T-helper 2 cell treated with Interferon-gamma antibody and Interleukin-4, amounts not matched to agents 5 μg/mL and 100 μg/mL, for 36 hours (primary cell): ENCODE measurements around the gene GYPC.
"Not testable (repeated sequence)": the region's sequence is repeated elsewhere in the genome, so short reads cannot be mapped to it uniquely, and the experiment has no call there.

Experiments
- DNase-seq: peaks from one replicate; pipeline ENCODE4 v3.0.0; 2021; ENCODE audit warnings: low spot score
- H3K27ac Mint-ChIP-seq: one replicate; pipeline ENCODE4 v1.8.0; 2021; ENCODE audit warnings: mild to moderate bottlenecking, mixed read lengths
- H3K27me3 Mint-ChIP-seq: one replicate; pipeline ENCODE4 v1.8.0; 2021; ENCODE audit warnings: low read depth, mixed read lengths
- H3K36me3 Mint-ChIP-seq: one replicate; pipeline ENCODE4 v1.8.0; 2021; ENCODE audit warnings: low read depth, mixed read lengths
- H3K4me1 Mint-ChIP-seq: one replicate; pipeline ENCODE4 v1.8.0; 2021; ENCODE audit warnings: low read depth, mixed read lengths
- H3K4me3 Mint-ChIP-seq: one replicate; pipeline ENCODE4 v1.8.0; 2022; ENCODE audit warnings: mild to moderate bottlenecking, moderate library complexity, mixed read lengths
- H3K9me3 Mint-ChIP-seq: one replicate; pipeline ENCODE4 v1.8.0; 2021; ENCODE audit warnings: mixed read lengths

GYPC gene

GRCh38 chr2:126655500-126656430 is at the start of gene GYPC:
TSS of gene GYPC (plus strand) at chr2:126656158. CDS start at chr2:126656264, 106 bp downstream.
- peak within 1 kb of the TSS; percentile 97 for H3K4me3 Mint-ChIP-seq
- H3K27me3 Mint-ChIP-seq, result no peaks in the 10 kb centered on the region
- peaks cover 33% of the 10 kb centered on the region for H3K4me1 Mint-ChIP-seq
- H3K36me3 Mint-ChIP-seq, result peaks cover 29% of the 10 kb centered on the region
- H3K27ac Mint-ChIP-seq, result peak within 1 kb of the TSS; percentile 96
- peak; percentile 58 for DNase-seq
- H3K9me3 Mint-ChIP-seq, result peaks cover 3% of the 10 kb centered on the region

GRCh38 chr2:126614524-126615227 is 41.3 kb upstream of the GYPC start:
- H3K9me3 Mint-ChIP-seq, result no peaks in the 10 kb centered on the region
- no peaks in the 10 kb centered on the region for H3K36me3 Mint-ChIP-seq
- H3K4me3 Mint-ChIP-seq, result no peak overlapping the region
- peaks cover 6% of the 10 kb centered on the region for H3K27me3 Mint-ChIP-seq
- no peak for DNase-seq
- no peaks in the 10 kb centered on the region for H3K4me1 Mint-ChIP-seq
- no peak overlapping the region for H3K27ac Mint-ChIP-seq

GRCh38 chr2:126616606-126617069 is 39.3 kb upstream of the GYPC start:
- Mint-ChIP-seq H3K9me3 (no peaks in the 10 kb centered on the region), H3K27ac (no peak overlapping the region), H3K27me3 (peaks cover 6% of the 10 kb centered on the region)

GRCh38 chr2:126620302-126620701 is 35.7 kb upstream of the GYPC start:
- no peak overlapping the region for H3K4me3 Mint-ChIP-seq
- peaks cover 3% of the 10 kb centered on the region for H3K27me3 Mint-ChIP-seq
- no peaks in the 10 kb centered on the region for H3K4me1 Mint-ChIP-seq
- DNase-seq, result no peak
- no peaks in the 10 kb centered on the region for H3K36me3 Mint-ChIP-seq
- no peak overlapping the region for H3K27ac Mint-ChIP-seq
- H3K9me3 Mint-ChIP-seq, result no peaks in the 10 kb centered on the region

More at GRCh38 chr2:126616606-126617069, 39.3 kb upstream of the GYPC start:
- Mint-ChIP-seq H3K4me1 (no peaks in the 10 kb centered on the region), H3K4me3 (no peak overlapping the region), H3K36me3 (no peaks in the 10 kb centered on the region)
- no peak for DNase-seq

GRCh38 chr2:126623000-126623399 is 33.0 kb upstream of the GYPC start:
- Mint-ChIP-seq H3K4me3 (no peak overlapping the region), H3K27ac (no peak overlapping the region)
- DNase-seq, result no peak

GRCh38 chr2:126627643-126628042 is 28.3 kb upstream of the GYPC start:
- no peak overlapping the region for H3K27ac Mint-ChIP-seq
- no peak for DNase-seq
- H3K4me3 Mint-ChIP-seq, result no peak overlapping the region
- peaks cover 33% of the 10 kb centered on the region for H3K27me3 Mint-ChIP-seq
- H3K9me3 Mint-ChIP-seq, result no peaks in the 10 kb centered on the region
- H3K36me3 Mint-ChIP-seq, result no peaks in the 10 kb centered on the region
- no peaks in the 10 kb centered on the region for H3K4me1 Mint-ChIP-seq

More at GRCh38 chr2:126623000-126623399, 33.0 kb upstream of the GYPC start:
- Mint-ChIP-seq H3K27me3 (peaks cover 12% of the 10 kb centered on the region), H3K4me1 (no peaks in the 10 kb centered on the region), H3K9me3 (no peaks in the 10 kb centered on the region), H3K36me3 (no peaks in the 10 kb centered on the region)

- Mint-ChIP-seq H3K4me1 (no peaks in the 10 kb centered on the region), H3K9me3 (no peaks in the 10 kb centered on the region), H3K36me3 (no peaks in the 10 kb centered on the region), H3K4me3 (no peak overlapping the region), H3K27ac (no peak overlapping the region), H3K27me3 (peaks cover 34% of the 10 kb centered on the region)
- DNase-seq, result no peak
Observed at GRCh38 chr2:126634273-126634861, 21.6 kb upstream of the GYPC start.

GRCh38 chr2:126635281-126635680 is 20.7 kb upstream of the GYPC start:
- Mint-ChIP-seq H3K27ac (no peak overlapping the region), H3K4me1 (no peaks in the 10 kb centered on the region), H3K36me3 (no peaks in the 10 kb centered on the region), H3K4me3 (no peak overlapping the region), H3K9me3 (no peaks in the 10 kb centered on the region), H3K27me3 (peaks cover 34% of the 10 kb centered on the region)
- DNase-seq, result no peak

GRCh38 chr2:126635736-126636135 is 20.2 kb upstream of the GYPC start:
- Mint-ChIP-seq H3K27ac (no peak overlapping the region), H3K4me1 (no peaks in the 10 kb centered on the region), H3K9me3 (no peaks in the 10 kb centered on the region), H3K4me3 (no peak overlapping the region), H3K27me3 (peaks cover 33% of the 10 kb centered on the region), H3K36me3 (no peaks in the 10 kb centered on the region)
- no peak for DNase-seq

- DNase-seq, result no peak
- Mint-ChIP-seq H3K4me1 (no peaks in the 10 kb centered on the region), H3K36me3 (no peaks in the 10 kb centered on the region), H3K9me3 (no peaks in the 10 kb centered on the region), H3K27me3 (peaks cover 27% of the 10 kb centered on the region), H3K4me3 (no peak overlapping the region), H3K27ac (no peak overlapping the region)
Observed at GRCh38 chr2:126637386-126637785, 18.6 kb upstream of the GYPC start.

GRCh38 chr2:126638746-126639145 is 17.2 kb upstream of the GYPC start:
- Mint-ChIP-seq H3K27me3 (peaks cover 19% of the 10 kb centered on the region), H3K9me3 (no peaks in the 10 kb centered on the region), H3K27ac (no peak overlapping the region), H3K36me3 (no peaks in the 10 kb centered on the region), H3K4me3 (no peak overlapping the region), H3K4me1 (no peaks in the 10 kb centered on the region)
- no peak for DNase-seq

GRCh38 chr2:126639276-126639675 is 16.7 kb upstream of the GYPC start:
- no peak for DNase-seq
- H3K27ac Mint-ChIP-seq, result no peak overlapping the region
- no peak overlapping the region for H3K4me3 Mint-ChIP-seq
- no peaks in the 10 kb centered on the region for H3K9me3 Mint-ChIP-seq
- H3K4me1 Mint-ChIP-seq, result no peaks in the 10 kb centered on the region
- no peaks in the 10 kb centered on the region for H3K36me3 Mint-ChIP-seq
- peaks cover 19% of the 10 kb centered on the region for H3K27me3 Mint-ChIP-seq

- not testable (repeated sequence) for H3K4me1 Mint-ChIP-seq, H3K9me3 Mint-ChIP-seq, H3K27ac Mint-ChIP-seq
Observed at GRCh38 chr2:126641294-126641693, 14.7 kb upstream of the GYPC start.

GRCh38 chr2:126642031-126642430 is 13.9 kb upstream of the GYPC start:
- Mint-ChIP-seq H3K4me3 (no peak overlapping the region), H3K27ac (no peak overlapping the region), H3K36me3 (no peaks in the 10 kb centered on the region)

More at GRCh38 chr2:126641294-126641693, 14.7 kb upstream of the GYPC start:
- peaks cover 22% of the 10 kb centered on the region for H3K27me3 Mint-ChIP-seq
- H3K4me3 Mint-ChIP-seq, DNase-seq, H3K36me3 Mint-ChIP-seq: not testable (repeated sequence)

More at GRCh38 chr2:126642031-126642430, 13.9 kb upstream of the GYPC start:
- H3K9me3 Mint-ChIP-seq, result no peaks in the 10 kb centered on the region
- peaks cover 26% of the 10 kb centered on the region for H3K27me3 Mint-ChIP-seq
- DNase-seq, result no peak
- peaks cover 3% of the 10 kb centered on the region for H3K4me1 Mint-ChIP-seq
